RWPE1 (cell line): ENCODE results near the gene CARF.

Experiments
- CTCF ChIA-PET: fragments of 350-600 bp; sonication (Branson Sonifier 250); formaldehyde crosslinking; extraction: SDS; loops from one replicate; lab custom pipeline; 2021; lab: Yijun Ruan, JAX
- POLR2A ChIA-PET: fragments of 400-600 bp; formaldehyde crosslinking; extraction: SDS; loops from one replicate; lab custom pipeline; 2020; ENCODE audit warnings: antibody characterized with exemption; ENCODE audit not compliant: low non-redundant PET; lab: Yijun Ruan, JAX
- DNase-seq: peaks from one replicate; pipeline ENCODE4 v3.0.0; 2012; ENCODE audit warnings: low spot score
- H3K27ac ChIP-seq: fragments of 450-650 bp; 2 replicates; pipeline ENCODE4 v1.5.1; 2017
- TF ChIP-seq, protein P1 (sequence below): fragments of 450-650 bp; conservative IDR thresholded peaks from 2 replicates; pipeline ENCODE4 v1.5.1; 2017; ENCODE audit warnings: low read depth, mild to moderate bottlenecking

The CARF gene

GRCh38 chr2:203018181-203018580 is 106.1 kb downstream of the CARF start:
- TF ChIP-seq, protein P1, sequence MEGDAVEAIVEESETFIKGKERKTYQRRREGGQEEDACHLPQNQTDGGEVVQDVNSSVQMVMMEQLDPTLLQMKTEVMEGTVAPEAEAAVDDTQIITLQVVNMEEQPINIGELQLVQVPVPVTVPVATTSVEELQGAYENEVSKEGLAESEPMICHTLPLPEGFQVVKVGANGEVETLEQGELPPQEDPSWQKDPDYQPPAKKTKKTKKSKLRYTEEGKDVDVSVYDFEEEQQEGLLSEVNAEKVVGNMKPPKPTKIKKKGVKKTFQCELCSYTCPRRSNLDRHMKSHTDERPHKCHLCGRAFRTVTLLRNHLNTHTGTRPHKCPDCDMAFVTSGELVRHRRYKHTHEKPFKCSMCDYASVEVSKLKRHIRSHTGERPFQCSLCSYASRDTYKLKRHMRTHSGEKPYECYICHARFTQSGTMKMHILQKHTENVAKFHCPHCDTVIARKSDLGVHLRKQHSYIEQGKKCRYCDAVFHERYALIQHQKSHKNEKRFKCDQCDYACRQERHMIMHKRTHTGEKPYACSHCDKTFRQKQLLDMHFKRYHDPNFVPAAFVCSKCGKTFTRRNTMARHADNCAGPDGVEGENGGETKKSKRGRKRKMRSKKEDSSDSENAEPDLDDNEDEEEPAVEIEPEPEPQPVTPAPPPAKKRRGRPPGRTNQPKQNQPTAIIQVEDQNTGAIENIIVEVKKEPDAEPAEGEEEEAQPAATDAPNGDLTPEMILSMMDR: no peak
- DNase-seq: no peak
- POLR2A ChIA-PET: no interaction called here
- CTCF ChIA-PET: no interaction called here
- no peak overlapping the region for H3K27ac ChIP-seq

DNA sequence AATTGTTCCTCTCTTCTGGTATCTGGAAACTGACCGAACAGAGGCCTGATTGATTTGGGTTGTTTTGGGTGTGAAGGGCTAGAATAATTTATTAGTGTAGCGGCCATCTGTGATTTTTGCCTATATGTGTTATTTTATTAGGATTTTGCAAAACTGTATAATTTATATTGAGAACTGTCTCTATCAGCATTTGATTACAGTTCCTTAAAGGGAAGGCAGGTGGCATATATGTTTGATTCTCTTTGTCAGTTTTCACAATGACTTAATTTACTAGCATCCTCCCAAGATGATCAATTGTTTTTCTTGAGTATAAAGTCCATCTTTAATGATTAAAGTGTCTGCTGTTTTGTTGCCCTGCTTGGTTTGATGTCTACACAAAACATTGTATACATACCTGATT is 107.1 kb downstream of the CARF start:
- ChIA-PET CTCF (no interaction called here), POLR2A (no interaction called here)
- no peak overlapping the region for H3K27ac ChIP-seq
- TF ChIP-seq, protein P1: peak; percentile 19; the same call in 1 of the 2 replicates
- no peak for DNase-seq

- TF ChIP-seq, protein P1: no peak
- ChIA-PET CTCF (no interaction called here), POLR2A (no interaction called here)
- DNase-seq: no peak
- H3K27ac ChIP-seq: no peak overlapping the region
Observed at GRCh38 chr2:203021991-203022390, 109.9 kb downstream of the CARF start.

GRCh38 chr2:203022751-203023150 is 110.7 kb downstream of the CARF start:
- POLR2A ChIA-PET: no interaction called here
- no peak for DNase-seq
- no peak overlapping the region for H3K27ac ChIP-seq
- CTCF ChIA-PET: no interaction called here
- TF ChIP-seq, protein P1: no peak

GRCh38 chr2:203025592-203025991 is 113.5 kb downstream of the CARF start:
- ChIA-PET POLR2A (no interaction called here), CTCF (interaction anchor here (0.7 kb wide), 1 partner anchor 103 kb away, joined by 3 read pairs; no protein-coding TSS in a partner anchor)
- TF ChIP-seq, protein P1: no peak
- no peak for DNase-seq
- H3K27ac ChIP-seq: no peak overlapping the region

DNA sequence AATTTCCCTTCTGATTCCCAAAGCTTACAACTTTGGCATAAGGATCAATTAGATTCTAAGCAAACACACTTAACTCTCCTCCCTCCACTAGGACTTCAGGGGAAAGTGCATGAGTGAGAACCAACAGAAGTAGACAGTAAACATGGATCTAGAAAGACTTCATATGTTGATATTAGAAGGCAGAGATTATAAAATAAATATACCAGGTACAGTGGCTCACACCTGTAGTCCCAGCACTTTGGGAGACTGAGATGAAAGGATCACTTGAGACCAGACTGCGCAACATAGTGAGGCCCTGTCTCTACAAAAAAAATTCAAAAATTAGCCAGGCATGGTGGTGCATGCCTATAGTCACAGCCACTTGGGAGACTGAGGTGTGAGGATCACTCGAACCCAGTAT is 118.5 kb downstream of the CARF start:
- CTCF ChIA-PET: no interaction called here
- TF ChIP-seq, protein P1: no peak
- DNase-seq: no peak
- no peak overlapping the region for H3K27ac ChIP-seq
- POLR2A ChIA-PET: no interaction called here
